HG03060 (cell line): ENCODE results near the gene WDR7.
A peak's percentile ranks its signal among the peaks of the same experiment; 100 is the strongest.

Experiments used
- ATAC-seq: cut with Tn5 transposase; IDR thresholded peaks from one replicate; pipeline ENCODE4 v1.9.1; 2021; ENCODE audit warnings: low read depth, moderate number of reproducible peaks; ENCODE audit not compliant: unreplicated experiment

The WDR7 gene

GRCh38 chr18:56982766-56983165, 331.6 kb downstream of the WDR7 start:
- no peak for ATAC-seq

- ATAC-seq, result no peak
Measured at GRCh38 chr18:56983275-56983992, 332.3 kb downstream of the WDR7 start.

GRCh38 chr18:56984731-56985130, 333.6 kb downstream of the WDR7 start:
- no peak for ATAC-seq

- no peak for ATAC-seq
Measured at GRCh38 chr18:56986829-56987228, 335.7 kb downstream of the WDR7 start.

- ATAC-seq, result no peak
Measured at GRCh38 chr18:56987236-56987635, 336.1 kb downstream of the WDR7 start.

GRCh38 chr18:56988022-56988421, 336.9 kb downstream of the WDR7 start:
- no peak for ATAC-seq

- no peak for ATAC-seq
Measured at GRCh38 chr18:56990678-56991077, 339.5 kb downstream of the WDR7 start.

- no peak for ATAC-seq
Measured at GRCh38 chr18:56992777-56993176, 341.6 kb downstream of the WDR7 start.

- ATAC-seq, result no peak
Measured at GRCh38 chr18:56995579-56996188, 344.5 kb downstream of the WDR7 start.

- ATAC-seq, result no peak
Measured at GRCh38 chr18:56997200-56997599, 346.0 kb downstream of the WDR7 start.

- ATAC-seq, result no peak
Measured at GRCh38 chr18:56999823-57000222, 348.7 kb downstream of the WDR7 start.

- ATAC-seq, result no peak
Measured at GRCh38 chr18:57002627-57003026, 351.5 kb downstream of the WDR7 start.

GRCh38 chr18:57003342-57003741, 352.2 kb downstream of the WDR7 start:
- ATAC-seq, result no peak

GRCh38 chr18:57004366-57005121, 353.4 kb downstream of the WDR7 start:
- peak; percentile 98 for ATAC-seq

- no peak for ATAC-seq
Measured at GRCh38 chr18:57008001-57008686, 357.0 kb downstream of the WDR7 start.

GRCh38 chr18:57009844-57010243, 358.7 kb downstream of the WDR7 start:
- no peak for ATAC-seq

GRCh38 chr18:57014772-57015413, 363.7 kb downstream of the WDR7 start:
- ATAC-seq, result no peak

GRCh38 chr18:57015451-57015850, 364.3 kb downstream of the WDR7 start:
- no peak for ATAC-seq

- no peak for ATAC-seq
Measured at GRCh38 chr18:57018845-57019244, 367.7 kb downstream of the WDR7 start.

- ATAC-seq, result no peak
Measured at GRCh38 chr18:57022716-57023115, 371.6 kb downstream of the WDR7 start.
